K562 (cell line): Measurements from ENCODE around the gene DVL2. TPM values are rescaled to one million over a fixed set of nuclear protein-coding genes. Genes with fewer than 3 reads are reported as not detected.

Experiments used
- ATF7 ChIP-seq: fragments of 450-650 bp; IDR thresholded peaks from 2 replicates; pipeline ENCODE4 v1.7.1; 2014; ENCODE audit warnings: mild to moderate bottlenecking, moderate library complexity
- CEBPG ChIP-seq, 3 experiments: fragments of 200-800 bp in 1 of 3; sonication (Bioruptor generic) in 1 of 3; sonication (generic) in 1 of 3; formaldehyde crosslinking in 1 of 3; IDR thresholded peaks in 2 of 3; conservative IDR thresholded peaks in 1 of 3; 2 replicates each; pipeline versions ENCODE4 v1.6.1 to v1.8.0; 2016 to 2022; ENCODE audit warnings: missing compliant biosample characterization in 2 of 3, missing genetic modification characterization in 2 of 3, mild to moderate bottlenecking in 1 of 3, missing genetic modification reagents in 1 of 3
- FOXA1 ChIP-seq: fragments of 450-650 bp; IDR thresholded peaks from 2 replicates; pipeline ENCODE4 v1.6.1; 2016; ENCODE audit warnings: mild to moderate bottlenecking, borderline replicate concordance
- KDM2B ChIP-seq: fragments of 250-450 bp; sonication (Bioruptor Pico); IDR thresholded peaks from 2 replicates; pipeline ENCODE4 v1.8.0; 2021; ENCODE audit warnings: mild to moderate bottlenecking, moderate library complexity
- L3MBTL2 ChIP-seq: fragments of 450-650 bp; IDR thresholded peaks from 2 replicates; pipeline ENCODE4 v1.6.1; 2016; ENCODE audit warnings: mild to moderate bottlenecking, moderate library complexity
- NFIX ChIP-seq: fragments of 250-450 bp; sonication (Bioruptor Pico); IDR thresholded peaks from 2 replicates; pipeline ENCODE4 v1.4.0; 2020; ENCODE audit warnings: low read depth, mild to moderate bottlenecking, moderate library complexity
- POLR2AphosphoS5 ChIP-seq: IDR thresholded peaks from 2 replicates; pipeline ENCODE4 v1.6.1; 2011; ENCODE audit warnings: mild to moderate bottlenecking, low read depth, low read length, moderate library complexity; ENCODE audit not compliant: control insufficient read depth, insufficient read depth
- RFX5 ChIP-seq: IDR thresholded peaks from 2 replicates; pipeline ENCODE4 v1.6.1; 2011; ENCODE audit warnings: low read depth, mild to moderate bottlenecking, improper control_type of control experiment, low read length
- RREB1 ChIP-seq: fragments of 250-450 bp; sonication (Bioruptor Pico); IDR thresholded peaks from 2 replicates; pipeline ENCODE4 v1.4.0; 2020
- SAFB2 ChIP-seq: fragments of 200-400 bp; formaldehyde crosslinking; IDR thresholded peaks from 2 replicates; pipeline ENCODE4 v1.6.1; 2018; ENCODE audit warnings: borderline replicate concordance, low read length, low read depth, moderate library complexity; ENCODE audit not compliant: severe bottlenecking
- SPI1 ChIP-seq: IDR thresholded peaks from 2 replicates; pipeline ENCODE4 v1.6.1; 2011; ENCODE audit warnings: low read depth, low read length, control low read depth, borderline replicate concordance
- THRB ChIP-seq: fragments of 450-650 bp; formaldehyde crosslinking; conservative IDR thresholded peaks from 2 replicates; pipeline ENCODE4 v1.4.0; 2022; ENCODE audit warnings: mild to moderate bottlenecking, missing genetic modification characterization
- ZNF609 ChIP-seq: sonication (generic); formaldehyde crosslinking; IDR thresholded peaks from 2 replicates; pipeline ENCODE4 v1.8.1; 2023; ENCODE audit warnings: missing genetic modification reagents, mild to moderate bottlenecking, borderline replicate concordance
- polyA plus RNA-seq, 8 experiments: library from polyadenylated mRNA; depleted of rRNA in 4 of 8; stranded (reverse) in 5 of 8; unstranded in 3 of 8; fragments of >200 nt; fragmentation: Nextera tagmentation in 2 of 8; fragmentation: Illumina TruSeq in 1 of 8; extraction: Ambion mirVana in 2 of 8; extraction: Trizol in 1 of 8; gene quantifications; 2 replicates each; pipeline versions ENCODE4 v1.2.1 to v1.2.3, GENCODE V29; 2011 to 2014; ENCODE audit warnings: inconsistent platforms in 1 of 8, missing spikeins in 1 of 8
- total RNA-seq, 7 experiments: library from RNA; depleted of rRNA in 6 of 7; stranded (reverse); fragments of >200 nt in 6 of 7; fragmentation: Illumina TruSeq in 2 of 7; extraction: Trizol in 2 of 7; gene quantifications; 2 replicates each; pipeline versions ENCODE4 v1.2.1 to v1.2.3, GENCODE V29; 2011 to 2021; ENCODE audit warnings: low replicate concordance in 1 of 7

DVL2 gene
- total and polyA plus RNA-seq, 9 of the 15 experiments (the other 6 are each of a cell fraction or from before 2014, with no cell fraction given) = 1.3 to 49.5 (median 24.3) TPM

DNA sequence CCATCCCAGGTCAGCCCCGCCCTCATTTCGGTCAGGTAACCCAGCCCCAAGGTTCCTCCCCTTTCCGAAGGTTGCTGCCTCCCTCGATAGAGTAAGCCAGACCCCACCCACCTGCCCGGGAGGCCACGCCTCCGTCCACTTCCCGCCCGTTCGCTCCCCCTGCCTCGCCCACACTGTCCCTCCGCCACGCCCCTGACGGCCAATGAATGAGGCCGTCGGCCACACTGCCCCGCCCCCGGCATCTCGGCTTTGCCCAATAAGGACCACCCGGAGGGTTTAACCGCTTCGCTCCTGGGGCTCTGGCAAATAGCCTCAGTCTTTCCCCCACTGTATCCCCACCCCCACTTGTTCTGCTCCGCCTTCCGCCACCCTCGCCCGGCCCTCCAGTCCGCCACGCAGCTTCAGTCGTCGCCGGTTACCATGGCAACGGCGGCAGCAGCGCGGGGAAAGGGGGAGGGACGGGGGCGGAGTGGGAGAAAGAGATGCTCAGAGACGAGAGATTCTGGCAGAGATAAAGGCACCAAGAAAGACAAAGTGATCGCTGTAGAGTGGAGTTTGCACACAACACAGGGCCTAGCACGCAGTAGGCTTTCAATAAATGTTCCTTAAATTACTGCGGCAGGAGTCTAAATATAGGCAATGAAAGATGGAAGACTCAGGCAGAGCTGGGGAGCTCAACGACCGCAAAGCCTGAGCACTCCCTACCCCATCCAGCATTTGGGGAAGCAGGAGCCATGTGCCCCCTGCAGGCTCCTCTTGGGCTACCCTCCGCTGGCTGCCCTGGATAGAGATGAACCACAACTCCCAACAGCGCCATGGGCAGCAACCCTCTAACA, 19.8 kb downstream of the DVL2 start (continued):
- TF ChIP-seq RREB1 (peak; percentile 93), CEBPG (CRISPR knock-in tag; IDR thresholded peaks at IDR 0.05) (no peak), CEBPG (tag; conservative IDR thresholded peaks at IDR 0.05 in 1 of 2, IDR thresholded peaks at IDR 0.05 in 1 of 2) (0 out of 4 replicates have a peak, but pooled peaks of 1 of the 2 experiments have one; percentile 3), SAFB2 (no peak), KDM2B (CRISPR knock-in tag) (no peak), RFX5 (peak; percentile 77; the same call in 1 of the 2 replicates), NFIX (CRISPR knock-in tag) (no peak), POLR2AphosphoS5 (no peak), SPI1 (0 out of 2 replicates have a peak, but pooled peaks have one; percentile 18), ATF7 (no peak; the same call in 1 of the 2 replicates), ZNF609 (CRISPR knock-in tag) (peak; percentile 30; the same call in 1 of the 2 replicates), THRB (CRISPR knock-in tag) (0 out of 2 replicates have a peak, but pooled peaks have one; percentile 8), L3MBTL2 (peak; percentile 25; the same call in 1 of the 2 replicates), FOXA1 (no peak)
